ENCODE results near the gene PRAMEF12. TPM values are rescaled to one million over a fixed set of nuclear protein-coding genes. Genes with fewer than 3 reads are reported as not detected.

Gene PRAMEF12
- total RNA-seq, 1 donor from 2014 or later = not detected

DNA sequence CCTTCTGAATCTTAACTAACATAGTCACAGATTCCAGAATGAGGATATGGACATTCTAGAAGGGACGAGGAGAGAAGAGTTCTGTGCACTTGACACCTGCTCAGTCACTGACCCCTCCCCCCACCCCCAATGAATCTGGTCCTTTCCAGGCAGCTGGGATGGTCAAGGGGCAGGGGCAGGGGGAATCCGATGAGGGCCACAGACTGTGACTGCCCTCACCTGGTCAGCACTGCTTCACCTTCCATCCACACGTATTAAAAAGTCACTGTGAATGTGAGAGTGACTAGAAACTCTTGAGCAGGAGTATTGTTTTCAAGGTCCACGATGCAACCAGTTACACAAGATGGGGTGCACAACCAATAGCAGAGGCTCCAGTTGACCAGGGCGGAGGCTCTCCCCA lies 9.5 kb upstream of the PRAMEF12 start:
- H3K4me1 ChIP-seq = no peaks in the 10 kb centered on the region
- H3K79me2 ChIP-seq (ENCODE audit: low read depth) = no peaks in the 10 kb centered on the region
- Mint-ChIP-seq H3K9me3 (no peaks in the 10 kb centered on the region), H3K36me3 (no peaks in the 10 kb centered on the region), H3K4me1 (no peaks in the 10 kb centered on the region), H3K27me3 (ENCODE audit: insufficient read depth, low read depth) (peaks cover 5% of the 10 kb centered on the region), H3K27ac (no peak overlapping the region), H3K4me3 (no peak overlapping the region)
- H3K4me3 ChIP-seq = no peak overlapping the region
- TF ChIP-seq CTCF (IDR thresholded peaks at IDR 0.05) = no peak
- TF ChIP-seq EZH2phosphoT487 (IDR thresholded peaks at IDR 0.05) = no peak
- TF ChIP-seq EZH2 (IDR thresholded peaks at IDR 0.05) = no peak
- no peak overlapping the region for H3K4me2 ChIP-seq
- no peak for DNase-seq (ENCODE audit: low spot score)
- H3K27me3 ChIP-seq = no peaks in the 10 kb centered on the region
- H4K20me1 ChIP-seq (ENCODE audit: low read depth) = no peaks in the 10 kb centered on the region
- H3K27ac ChIP-seq = no peak overlapping the region
- no peaks in the 10 kb centered on the region for H3K36me3 ChIP-seq
- no peak overlapping the region for H3K9ac ChIP-seq
- H2AFZ ChIP-seq (replicated peaks) = no peak overlapping the region
- no peaks in the 10 kb centered on the region for H3F3A ChIP-seq (ENCODE audit: low read depth)
- H3K9me3 ChIP-seq (ENCODE audit: low read depth) = no peaks in the 10 kb centered on the region

DNA sequence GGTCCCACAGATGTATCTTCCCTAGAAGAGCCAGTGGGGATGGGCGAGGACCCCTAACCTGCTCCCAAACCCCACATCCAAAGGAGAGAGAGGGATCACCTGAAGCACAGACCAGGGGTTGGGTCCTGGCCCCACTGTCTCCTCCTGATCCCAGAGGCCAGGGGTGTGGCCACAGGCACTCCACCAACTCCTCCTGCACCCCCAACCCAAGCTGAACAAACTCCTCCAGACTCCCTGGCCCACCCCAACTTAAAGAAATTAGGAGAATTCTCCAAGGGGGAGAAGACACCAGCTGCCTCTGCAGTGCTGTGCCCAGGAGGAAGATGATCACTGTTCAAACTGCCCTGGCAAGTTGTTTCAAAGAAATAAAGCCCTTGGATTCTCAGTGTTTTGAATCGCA lies 4.5 kb upstream of the PRAMEF12 start:
- no peak overlapping the region for H3K27ac ChIP-seq
- H3K4me1 Mint-ChIP-seq = no peaks in the 10 kb centered on the region
- H3K27me3 ChIP-seq = no peaks in the 10 kb centered on the region
- TF ChIP-seq EZH2 (IDR thresholded peaks at IDR 0.05) (no peak), CTCF (IDR thresholded peaks at IDR 0.05) (no peak), EZH2phosphoT487 (IDR thresholded peaks at IDR 0.05) (no peak)
- H3K4me2 ChIP-seq = no peak overlapping the region
- no peak overlapping the region for H3K4me3 ChIP-seq
- H3K4me1 ChIP-seq = no peaks in the 10 kb centered on the region
- H2AFZ ChIP-seq (replicated peaks) = no peak overlapping the region
- H3K36me3 ChIP-seq = no peaks in the 10 kb centered on the region
- H3K27ac Mint-ChIP-seq = no peak overlapping the region
- no peaks in the 10 kb centered on the region for H3K9me3 ChIP-seq (ENCODE audit: low read depth)
- no peaks in the 10 kb centered on the region for H3F3A ChIP-seq (ENCODE audit: low read depth)
- no peaks in the 10 kb centered on the region for H3K79me2 ChIP-seq (ENCODE audit: low read depth)
- no peak overlapping the region for H3K4me3 Mint-ChIP-seq
- H3K9ac ChIP-seq = no peak overlapping the region
- H4K20me1 ChIP-seq (ENCODE audit: low read depth) = no peaks in the 10 kb centered on the region
- peaks cover 3% of the 10 kb centered on the region for H3K9me3 Mint-ChIP-seq
- no peaks in the 10 kb centered on the region for H3K36me3 Mint-ChIP-seq
- no peaks in the 10 kb centered on the region for H3K27me3 Mint-ChIP-seq (ENCODE audit: insufficient read depth, low read depth)
- DNase-seq (ENCODE audit: low spot score) = no peak

- TF ChIP-seq CTCF (IDR thresholded peaks at IDR 0.05) (no peak), EZH2 (IDR thresholded peaks at IDR 0.05) (no peak), EZH2phosphoT487 (IDR thresholded peaks at IDR 0.05) (no peak)
- Histone ChIP-seq H3K4me2 (no peak overlapping the region), H3K36me3 (no peaks in the 10 kb centered on the region), H4K20me1 (ENCODE audit: low read depth) (no peaks in the 10 kb centered on the region), H3K27ac (no peak overlapping the region), H2AFZ (replicated peaks) (no peak overlapping the region), H3F3A (ENCODE audit: low read depth) (no peaks in the 10 kb centered on the region), H3K79me2 (ENCODE audit: low read depth) (no peaks in the 10 kb centered on the region), H3K9ac (no peak overlapping the region), H3K9me3 (ENCODE audit: low read depth) (no peaks in the 10 kb centered on the region), H3K27me3 (no peaks in the 10 kb centered on the region), H3K4me1 (no peaks in the 10 kb centered on the region), H3K4me3 (no peak overlapping the region)
- no peaks in the 10 kb centered on the region for H3K4me1 Mint-ChIP-seq
- H3K4me3 Mint-ChIP-seq = no peak overlapping the region
- no peak for DNase-seq (ENCODE audit: low spot score)
- peaks cover 3% of the 10 kb centered on the region for H3K9me3 Mint-ChIP-seq
- H3K27me3 Mint-ChIP-seq (ENCODE audit: insufficient read depth, low read depth) = peaks cover 1% of the 10 kb centered on the region
- no peak overlapping the region for H3K27ac Mint-ChIP-seq
- no peaks in the 10 kb centered on the region for H3K36me3 Mint-ChIP-seq
Measured at GRCh38 chr1:12769976-12770505, 3.5 kb upstream of the PRAMEF12 start.

Data from neural progenitor cell (in vitro differentiated cells).